Stimulated activated CD8-positive, alpha-beta memory T cell treated with anti-CD3 and anti-CD28 coated beads, Interleukin-7, amount 100 ng/mL, for 4 hours (primary cell): ENCODE data around the gene KRTAP4-5.
"Not testable (repeated sequence)": the region's sequence is repeated elsewhere in the genome, so short reads cannot be mapped to it uniquely, and the experiment has no call there.

Source experiments
- DNase-seq, 2 donors: peaks; one replicate each; pipeline ENCODE4 v3.0.0-alpha.2; 2020; ENCODE audit warnings: low read depth in 2 of 2

The KRTAP4-5 gene

DNA sequence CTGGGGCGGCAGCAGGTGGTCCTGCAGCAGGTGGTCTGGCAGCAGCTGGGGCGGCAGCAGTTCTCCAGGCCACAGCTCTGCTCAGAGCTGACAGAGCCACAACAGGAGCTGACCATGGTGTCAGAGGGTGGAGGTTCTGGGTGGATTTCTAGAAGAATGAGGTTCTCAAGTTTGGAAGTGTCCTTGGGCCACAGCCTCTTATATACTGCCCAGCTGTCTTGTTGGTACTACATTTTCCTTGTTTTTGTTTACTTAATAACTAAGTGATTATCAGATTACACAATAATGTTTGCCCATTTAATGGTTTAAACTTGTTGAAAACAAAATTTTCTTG is at the start of gene KRTAP4-5:
Gene KRTAP4-5, minus strand, starts transcription at position 174 of the 334 bp plus-strand sequence. Its CDS starts 58 bp downstream, at position 116.
- DNase-seq, result no peak

- no peak for DNase-seq
These were observed 46.4 kb upstream of the KRTAP4-5 start for GRCh38 chr17:41196068-41196467.

- DNase-seq, result no peak
These were observed 40.7 kb upstream of the KRTAP4-5 start for GRCh38 chr17:41190328-41190727.

- not testable (repeated sequence) for DNase-seq
These were observed 40.3 kb upstream of the KRTAP4-5 start, which contains the start of gene KRTAP9-1 for GRCh38 chr17:41189837-41190318. Gene KRTAP9-1 (plus strand): TSS chr17:41189887. CDS start chr17:41189887, 0 bp downstream.

DNA sequence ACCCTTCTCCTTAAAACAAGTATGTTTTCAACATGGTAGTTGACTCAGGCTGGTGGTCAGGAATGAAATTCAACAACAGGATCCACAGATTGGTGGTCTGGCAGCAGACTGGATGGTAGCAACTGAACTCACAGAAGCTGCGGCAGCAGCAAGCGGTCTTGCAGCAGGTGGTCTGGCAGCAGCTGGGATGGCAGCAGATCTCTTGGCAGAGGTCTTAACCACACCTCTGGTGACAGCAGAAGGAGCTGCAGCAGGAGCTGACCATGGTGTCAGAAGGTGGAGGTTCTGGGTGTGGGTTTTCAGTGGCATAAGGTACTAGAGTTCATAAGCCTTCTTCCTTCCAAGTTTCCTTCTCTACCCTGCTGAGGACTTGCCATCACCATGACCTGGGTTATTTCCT is 37.2 kb upstream of the KRTAP4-5 start:
- no peak for DNase-seq

DNA sequence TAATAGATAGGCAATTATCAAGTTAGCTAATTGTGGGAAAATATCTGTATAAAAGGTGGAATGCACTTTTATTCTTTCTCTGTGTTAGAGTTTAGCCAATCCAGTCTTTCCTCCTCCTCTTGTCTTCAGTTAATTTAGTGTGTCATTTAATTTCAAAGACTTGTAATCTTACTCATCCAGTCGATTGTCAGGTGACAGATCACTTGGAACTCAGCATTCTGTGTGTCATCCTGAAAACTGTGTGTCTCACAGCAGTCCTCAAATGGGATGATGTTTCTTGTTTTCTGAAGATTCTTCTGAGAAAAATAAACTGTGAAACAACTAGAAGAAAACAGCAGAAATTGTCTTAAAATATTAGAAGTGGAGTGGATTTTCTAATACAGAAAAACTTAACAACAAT is 35.4 kb upstream of the KRTAP4-5 start:
- DNase-seq, result no peak

- DNase-seq, result no peak
These were observed 34.9 kb upstream of the KRTAP4-5 start, which contains the start of gene KRTAP4-1 for GRCh38 chr17:41184480-41184961. Gene KRTAP4-1 (minus strand): TSS chr17:41184911. CDS start chr17:41184854, 57 bp downstream.

DNA sequence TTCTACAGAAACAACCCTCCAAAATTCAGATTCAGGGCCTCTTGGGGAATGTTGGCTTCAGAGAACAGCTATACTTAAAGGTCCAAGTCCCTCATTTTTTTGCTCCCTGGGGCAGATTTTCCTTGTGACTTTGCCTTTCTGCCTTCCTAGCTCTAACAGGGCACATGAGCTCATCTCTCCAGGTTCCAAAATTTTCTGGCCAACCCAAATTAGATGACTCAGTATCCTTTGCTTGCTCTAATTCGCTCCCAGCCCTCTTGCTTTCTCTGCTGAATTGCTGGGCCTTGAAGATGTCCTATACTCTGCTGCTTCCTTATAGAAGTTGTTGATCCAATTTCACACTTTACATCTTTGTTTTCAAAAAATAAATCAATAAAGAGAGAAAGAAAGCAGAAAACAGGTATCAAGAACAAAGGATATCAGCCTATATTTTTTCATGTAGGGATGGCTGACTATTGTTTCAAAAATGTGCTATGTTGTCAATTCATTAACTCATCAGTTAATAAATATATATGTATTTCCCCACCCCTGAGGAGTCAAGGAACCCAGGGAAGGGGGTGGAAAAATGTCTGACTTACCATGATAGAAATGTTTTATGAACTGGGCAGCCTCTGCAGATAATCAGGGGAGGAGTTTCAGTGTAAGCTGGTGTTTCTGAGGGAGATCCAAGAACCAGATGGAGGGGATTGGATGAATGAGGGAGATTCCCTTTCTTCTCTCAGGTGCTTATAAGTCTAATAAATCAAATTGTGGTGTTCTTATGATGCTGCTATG is 29.4 kb upstream of the KRTAP4-5 start:
- no peak for DNase-seq

DNA sequence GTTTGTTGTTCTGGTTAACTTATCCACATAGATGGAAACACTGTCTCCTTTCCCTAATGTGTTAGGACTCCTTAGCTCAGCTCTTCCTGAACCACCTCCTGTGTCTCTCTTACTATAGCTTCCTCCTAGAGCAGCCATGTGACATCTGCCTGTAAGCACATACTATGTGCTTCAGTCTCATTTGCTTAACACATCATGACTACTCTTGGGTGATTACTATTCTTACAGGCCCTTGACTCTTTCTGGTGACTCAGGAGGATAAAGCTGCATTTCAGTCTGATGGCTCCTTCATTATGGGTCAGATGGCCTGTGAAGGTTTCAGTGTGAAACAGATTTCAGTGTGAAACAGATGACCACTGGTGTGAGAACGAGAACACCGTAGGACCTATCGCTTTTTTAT is 28.7 kb upstream of the KRTAP4-5 start:
- DNase-seq, result no peak

- DNase-seq, result no peak
These were observed 28.2 kb upstream of the KRTAP4-5 start, which contains the start of gene KRTAP4-2 for GRCh38 chr17:41177727-41178271. Gene KRTAP4-2 (minus strand): TSS chr17:41178221. CDS start chr17:41178164, 57 bp downstream.

- no peak for DNase-seq
These were observed 27.2 kb upstream of the KRTAP4-5 start for GRCh38 chr17:41176744-41177387.

GRCh38 chr17:41171886-41172285 is 22.3 kb upstream of the KRTAP4-5 start:
- no peak for DNase-seq

- DNase-seq, result no peak
These were observed 18.5 kb upstream of the KRTAP4-5 start, which contains the start of gene KRTAP4-3 for GRCh38 chr17:41168121-41168520. Gene KRTAP4-3 (minus strand): TSS chr17:41168221. CDS start chr17:41168172, 49 bp downstream.

DNA sequence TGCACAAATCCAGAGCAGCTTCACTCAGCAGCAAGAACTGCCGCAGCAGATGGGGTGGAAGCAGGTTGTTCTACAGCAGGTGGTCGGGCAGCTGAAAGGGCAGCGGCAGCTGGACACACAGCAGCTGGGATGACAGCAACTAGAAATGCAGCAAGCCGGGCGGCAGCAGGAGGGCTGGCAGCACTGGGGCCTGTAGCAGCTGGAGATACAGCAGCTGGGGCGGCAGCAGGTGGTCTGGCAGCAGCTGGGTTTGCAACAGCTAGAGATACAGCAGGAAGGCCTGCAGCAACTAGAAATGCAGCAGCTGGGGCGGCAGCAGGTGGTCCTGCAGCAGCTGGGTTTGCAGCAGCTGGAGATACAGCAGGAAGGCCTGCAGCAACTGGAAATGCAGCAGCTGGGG is 17.9 kb upstream of the KRTAP4-5 start:
- DNase-seq, result no peak

- DNase-seq, result no peak
These were observed 14.2 kb upstream of the KRTAP4-5 start for GRCh38 chr17:41163828-41164227.

DNA sequence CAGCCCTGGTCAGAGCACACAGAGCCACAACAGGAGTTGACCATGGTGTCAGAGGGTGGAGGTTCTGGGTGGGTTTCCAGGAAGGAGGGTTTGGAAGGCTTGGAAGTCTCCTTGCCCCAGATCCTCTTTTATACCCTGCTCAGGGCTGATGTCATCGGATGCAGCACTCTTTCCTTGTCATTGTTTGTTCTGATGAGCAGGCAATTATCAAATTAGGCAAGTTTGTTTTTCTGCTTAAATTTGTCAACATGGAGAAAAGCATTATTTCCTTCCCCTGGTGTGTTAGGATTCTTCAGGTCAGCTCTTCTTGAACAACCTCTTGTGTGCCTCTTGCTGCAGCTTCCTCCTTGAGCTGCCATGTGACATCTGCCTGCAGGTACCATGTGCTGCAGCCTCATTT is 11.0 kb upstream of the KRTAP4-5 start, which contains the start of gene KRTAP4-4:
Gene KRTAP4-4, minus strand, starts transcription at position 101 of the 400 bp plus-strand sequence. Its CDS starts 57 bp downstream, at position 44.
- DNase-seq, result no peak

GRCh38 chr17:41160190-41160589 is 10.6 kb upstream of the KRTAP4-5 start:
- DNase-seq, result not testable (repeated sequence)

DNA sequence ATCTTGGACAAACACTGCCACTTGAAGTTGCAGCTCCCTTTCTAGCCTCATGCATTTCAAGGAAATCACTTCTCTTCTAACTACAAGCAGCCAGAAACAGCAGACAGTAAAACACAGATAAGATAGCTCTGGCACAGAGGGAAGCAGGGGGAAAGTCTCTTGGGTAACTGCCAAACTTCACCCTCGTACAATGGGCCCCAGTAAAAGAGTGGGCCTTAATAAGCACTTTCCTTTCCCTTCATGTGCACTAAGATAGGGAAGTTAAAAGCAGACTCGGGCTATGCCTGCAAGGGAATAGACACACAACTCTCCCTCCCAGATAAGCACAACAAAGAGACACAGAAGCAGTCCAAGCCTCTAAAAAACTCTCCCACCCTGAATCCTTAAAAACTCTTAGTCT is 4.2 kb upstream of the KRTAP4-5 start:
- no peak for DNase-seq

DNA sequence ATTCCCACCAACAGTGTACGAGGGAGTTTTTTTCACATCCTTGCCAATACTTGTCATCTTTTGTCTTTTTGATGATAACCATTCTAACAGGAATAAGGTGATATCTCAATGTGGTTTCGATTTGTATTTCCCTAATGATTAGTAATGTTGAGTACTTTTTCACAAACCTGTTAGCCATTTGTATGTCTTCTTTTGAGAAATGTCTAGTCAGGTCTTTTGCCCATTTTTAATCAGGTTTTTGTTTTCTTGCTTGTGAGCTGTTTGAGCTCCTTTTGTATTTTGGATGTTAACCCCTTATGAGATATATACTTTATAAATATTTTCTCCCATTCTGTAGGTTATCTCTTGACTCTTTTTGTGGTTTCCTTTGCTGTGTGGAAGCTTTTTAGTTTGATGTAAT is 1.9 kb upstream of the KRTAP4-5 start:
- DNase-seq, result no peak

GRCh38 chr17:41150026-41150425 is 401 bp upstream of the KRTAP4-5 start:
- DNase-seq, result no peak

DNA sequence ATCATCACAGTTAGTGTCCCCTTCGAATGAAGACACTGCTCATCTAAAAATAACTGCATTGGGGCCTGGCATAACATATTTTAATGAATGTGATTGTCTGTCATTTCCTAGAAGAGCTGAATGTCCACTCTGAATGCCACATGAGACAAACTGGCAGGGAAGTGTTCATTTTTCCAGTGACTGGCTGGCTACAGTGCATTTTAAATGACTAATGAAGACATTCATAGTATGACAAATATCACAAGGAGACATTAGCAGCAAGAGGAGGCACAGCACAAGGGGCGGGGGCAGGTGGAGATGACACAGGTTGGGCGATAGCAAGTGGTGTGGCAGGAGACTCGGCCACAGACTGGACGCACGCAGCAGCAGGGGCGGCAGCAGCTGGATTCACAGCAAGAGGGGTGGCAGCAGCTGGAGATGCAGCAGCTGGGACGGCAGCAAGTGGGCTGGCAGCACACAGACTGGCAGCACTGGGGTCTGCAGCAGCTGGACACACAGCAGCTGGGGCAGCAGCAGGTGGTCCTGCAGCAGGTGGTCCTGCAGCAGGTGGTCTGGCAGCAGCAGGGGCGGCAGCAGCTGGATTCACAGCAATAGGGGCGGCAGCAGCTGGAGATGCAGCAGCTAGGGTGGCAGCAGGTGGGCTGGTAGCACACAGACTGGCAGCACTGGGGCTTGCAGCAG is 514 bp downstream of the KRTAP4-5 start:
- not testable (repeated sequence) for DNase-seq
